ENCODE measurements around the gene DST. TPM values are rescaled to one million over a fixed set of nuclear protein-coding genes. Genes with fewer than 3 reads are reported as not detected.

The DST gene
- total RNA-seq, 1 donor from 2014 or later, result 151 TPM

DNA sequence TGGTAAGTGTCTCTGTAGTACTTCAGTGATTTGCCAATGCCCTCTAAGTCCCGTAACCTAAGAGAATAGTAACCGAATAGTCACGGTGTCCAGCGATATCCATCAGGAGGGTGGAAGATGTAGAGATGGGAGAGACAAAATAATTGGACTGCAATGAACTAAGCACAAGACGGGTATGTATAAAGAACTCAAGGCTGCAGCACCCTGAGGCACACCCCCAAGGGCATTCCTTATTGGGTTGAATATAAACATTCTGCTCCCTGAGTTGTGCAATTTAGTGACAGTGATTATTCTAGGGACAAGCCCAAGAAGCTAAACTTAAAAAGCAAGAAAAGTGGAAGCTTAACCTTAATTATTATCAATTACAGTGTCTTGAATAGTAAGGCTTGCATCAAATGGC is 14.6 kb downstream of the DST start:
- Mint-ChIP-seq H3K27me3 (no peaks in the 10 kb centered on the region), H3K36me3 (ENCODE audit: insufficient read depth) (peaks cover 26% of the 10 kb centered on the region), H3K27ac (no peak overlapping the region), H3K4me1 (ENCODE audit: low read depth) (peaks cover 7% of the 10 kb centered on the region), H3K9me3 (ENCODE audit: low read depth) (no peaks in the 10 kb centered on the region), H3K4me3 (ENCODE audit: low read depth) (no peak overlapping the region)
- TF ChIP-seq, protein P1, sequence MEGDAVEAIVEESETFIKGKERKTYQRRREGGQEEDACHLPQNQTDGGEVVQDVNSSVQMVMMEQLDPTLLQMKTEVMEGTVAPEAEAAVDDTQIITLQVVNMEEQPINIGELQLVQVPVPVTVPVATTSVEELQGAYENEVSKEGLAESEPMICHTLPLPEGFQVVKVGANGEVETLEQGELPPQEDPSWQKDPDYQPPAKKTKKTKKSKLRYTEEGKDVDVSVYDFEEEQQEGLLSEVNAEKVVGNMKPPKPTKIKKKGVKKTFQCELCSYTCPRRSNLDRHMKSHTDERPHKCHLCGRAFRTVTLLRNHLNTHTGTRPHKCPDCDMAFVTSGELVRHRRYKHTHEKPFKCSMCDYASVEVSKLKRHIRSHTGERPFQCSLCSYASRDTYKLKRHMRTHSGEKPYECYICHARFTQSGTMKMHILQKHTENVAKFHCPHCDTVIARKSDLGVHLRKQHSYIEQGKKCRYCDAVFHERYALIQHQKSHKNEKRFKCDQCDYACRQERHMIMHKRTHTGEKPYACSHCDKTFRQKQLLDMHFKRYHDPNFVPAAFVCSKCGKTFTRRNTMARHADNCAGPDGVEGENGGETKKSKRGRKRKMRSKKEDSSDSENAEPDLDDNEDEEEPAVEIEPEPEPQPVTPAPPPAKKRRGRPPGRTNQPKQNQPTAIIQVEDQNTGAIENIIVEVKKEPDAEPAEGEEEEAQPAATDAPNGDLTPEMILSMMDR (IDR thresholded peaks at IDR 0.05; ENCODE audit: unreplicated experiment), result no peak
- no peak for DNase-seq (ENCODE audit: low spot score, unreplicated experiment)

DNA sequence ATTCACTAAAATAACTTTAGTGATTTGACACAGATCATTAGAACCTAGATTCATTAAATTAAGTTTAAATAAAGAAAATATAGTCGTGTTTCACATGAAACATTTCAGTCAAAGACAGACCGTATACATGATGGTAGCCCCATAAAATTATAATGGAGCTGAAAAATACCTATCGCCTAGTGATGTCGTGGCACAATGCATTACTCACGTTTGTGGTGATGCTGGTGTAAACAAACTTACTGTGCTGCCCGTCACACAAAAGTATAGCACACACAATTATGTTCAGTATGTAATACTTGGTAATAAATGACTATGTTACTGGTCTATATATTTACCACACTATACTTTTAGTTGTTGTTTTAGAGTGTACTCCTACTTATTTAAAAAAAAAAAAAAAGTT is 17.3 kb downstream of the DST start:
- Mint-ChIP-seq H3K4me3 (ENCODE audit: low read depth) (no peak overlapping the region), H3K36me3 (ENCODE audit: insufficient read depth) (peaks cover 15% of the 10 kb centered on the region), H3K27ac (no peak overlapping the region), H3K4me1 (ENCODE audit: low read depth) (peaks cover 7% of the 10 kb centered on the region), H3K27me3 (no peaks in the 10 kb centered on the region), H3K9me3 (ENCODE audit: low read depth) (no peaks in the 10 kb centered on the region)
- TF ChIP-seq, protein P1 (IDR thresholded peaks at IDR 0.05; ENCODE audit: unreplicated experiment), result no peak
- DNase-seq (ENCODE audit: low spot score, unreplicated experiment), result no peak

DNA sequence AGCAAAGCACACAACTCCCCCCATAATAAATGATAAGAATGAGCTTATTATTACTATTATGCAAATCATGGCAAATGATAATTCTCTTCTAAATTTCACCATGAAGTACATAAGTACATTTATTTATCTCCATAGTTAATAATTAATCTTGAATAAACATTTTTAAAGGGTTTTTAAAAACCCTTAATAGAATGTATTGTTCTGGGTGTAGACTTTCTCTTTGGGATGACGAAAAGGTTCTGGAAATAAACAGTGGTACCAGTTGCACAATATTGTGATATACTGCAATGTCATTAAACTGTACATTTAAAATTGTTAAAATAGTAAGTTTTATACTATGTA is 18.0 kb downstream of the DST start:
- Mint-ChIP-seq H3K27ac (no peak overlapping the region), H3K9me3 (ENCODE audit: low read depth) (no peaks in the 10 kb centered on the region), H3K4me1 (ENCODE audit: low read depth) (peaks cover 7% of the 10 kb centered on the region), H3K36me3 (ENCODE audit: insufficient read depth) (peaks cover 14% of the 10 kb centered on the region), H3K4me3 (ENCODE audit: low read depth) (no peak overlapping the region), H3K27me3 (no peaks in the 10 kb centered on the region)
- TF ChIP-seq, protein P1 (IDR thresholded peaks at IDR 0.05; ENCODE audit: unreplicated experiment), result no peak
- DNase-seq (ENCODE audit: low spot score, unreplicated experiment), result no peak

DNA sequence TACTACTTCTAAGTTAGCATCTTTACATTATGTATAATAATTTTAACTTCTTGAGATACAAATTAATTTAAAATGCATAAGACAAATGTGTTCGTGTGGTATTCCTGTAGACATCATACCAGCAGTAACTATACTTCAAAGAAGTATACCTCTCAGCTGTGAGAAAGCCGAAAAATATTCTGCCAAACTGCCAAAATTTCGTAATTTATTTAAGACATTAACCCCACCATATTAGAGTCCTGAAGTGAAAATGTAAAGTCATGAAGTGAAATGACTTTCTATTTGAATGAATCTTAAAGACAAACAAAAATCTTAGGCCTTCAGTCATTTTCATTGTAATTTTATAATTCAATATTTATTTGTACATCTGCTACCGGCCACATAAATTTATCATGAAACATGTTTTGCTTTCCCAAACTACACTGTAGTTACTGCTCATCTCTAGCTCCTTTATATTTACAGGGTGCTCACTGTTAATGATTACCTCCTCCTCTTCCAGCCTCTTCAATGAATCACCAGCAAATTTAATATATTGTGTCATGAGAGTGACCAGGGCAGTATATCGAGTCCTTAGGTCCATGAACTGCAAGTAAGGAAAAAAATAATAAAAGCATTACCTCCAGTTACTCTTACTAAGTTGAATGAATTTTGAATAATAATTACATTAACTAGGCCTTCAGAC is 18.5 kb downstream of the DST start:
- Mint-ChIP-seq H3K4me3 (ENCODE audit: low read depth) (no peak overlapping the region), H3K4me1 (ENCODE audit: low read depth) (peaks cover 7% of the 10 kb centered on the region), H3K27ac (no peak overlapping the region), H3K9me3 (ENCODE audit: low read depth) (no peaks in the 10 kb centered on the region), H3K36me3 (ENCODE audit: insufficient read depth) (peaks cover 14% of the 10 kb centered on the region), H3K27me3 (no peaks in the 10 kb centered on the region)
- no peak for DNase-seq (ENCODE audit: low spot score, unreplicated experiment)
- TF ChIP-seq, protein P1 (IDR thresholded peaks at IDR 0.05; ENCODE audit: unreplicated experiment), result no peak

DNA sequence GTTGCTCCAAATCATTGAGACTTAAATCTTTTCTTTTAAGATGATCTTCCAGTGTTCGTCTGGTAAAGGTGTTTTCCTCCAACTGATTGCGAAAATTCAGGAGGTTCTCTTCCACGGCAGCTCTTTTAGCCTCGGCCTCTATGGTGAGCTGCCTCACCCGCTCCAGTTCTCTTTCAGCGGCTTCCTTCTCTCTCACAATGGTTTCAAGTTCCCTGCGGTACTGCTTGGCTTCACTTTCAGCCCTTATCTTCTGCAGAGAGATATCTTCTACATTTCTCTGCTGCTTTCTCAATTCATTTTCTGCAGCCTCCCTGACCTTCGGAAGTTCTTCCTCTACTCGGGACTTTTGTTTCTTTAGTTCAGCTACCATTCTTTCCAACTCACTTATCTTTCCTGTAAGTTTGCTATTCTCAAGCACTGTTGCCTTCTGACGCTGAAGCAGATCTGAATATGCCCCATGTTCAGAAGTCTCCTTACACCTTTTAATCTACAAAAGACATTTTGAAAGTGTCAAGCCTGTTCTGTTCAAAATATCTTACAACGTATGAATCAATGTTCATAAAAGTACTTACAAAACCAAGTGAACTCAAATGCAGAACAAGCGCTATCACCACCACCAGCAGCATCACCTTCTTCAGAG is 22.3 kb downstream of the DST start:
- no peak for DNase-seq (ENCODE audit: low spot score, unreplicated experiment)
- no peaks in the 10 kb centered on the region for H3K9me3 Mint-ChIP-seq (ENCODE audit: low read depth)
- TF ChIP-seq, protein P1 (IDR thresholded peaks at IDR 0.05; ENCODE audit: unreplicated experiment), result no peak

More for the DNA sequence above, 22.3 kb downstream of the DST start:
- Mint-ChIP-seq H3K4me3 (ENCODE audit: low read depth) (no peak overlapping the region), H3K36me3 (ENCODE audit: insufficient read depth) (peaks cover 9% of the 10 kb centered on the region), H3K27me3 (no peaks in the 10 kb centered on the region), H3K27ac (no peak overlapping the region), H3K4me1 (ENCODE audit: low read depth) (peaks cover 7% of the 10 kb centered on the region)

Data from progenitor cell of endocrine pancreas (in vitro differentiated cells).